Stimulated activated CD8-positive, alpha-beta memory T cell treated with anti-CD3 and anti-CD28 coated beads, Interleukin-15, amount 100 ng/mL, for 48 hours (primary cell): ENCODE data around the gene RAB29.

Experiments used
- DNase-seq, 2 donors: peaks; one replicate each; pipeline ENCODE4 v3.0.0-alpha.2; 2020; ENCODE audit warnings: low read depth in 2 of 2

Gene RAB29

DNA sequence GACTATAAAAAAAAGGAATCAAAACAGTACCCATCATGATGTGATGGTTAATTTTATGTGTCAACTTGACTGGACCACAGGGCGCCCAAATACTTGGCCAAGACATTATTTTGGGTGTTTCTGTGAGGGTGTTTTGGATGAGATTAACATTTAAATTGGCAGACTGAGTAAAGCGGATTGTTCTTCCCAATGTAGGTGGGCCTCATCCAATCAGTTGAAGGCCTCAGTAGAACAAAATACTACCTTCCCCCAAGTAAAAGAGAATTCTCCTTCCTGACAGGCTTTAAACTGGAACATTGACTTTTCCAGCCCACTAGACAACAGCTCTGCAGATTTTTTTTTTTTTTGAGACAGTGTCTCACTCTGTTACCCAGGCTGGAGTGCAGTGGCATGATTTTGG is 10.7 kb downstream of the RAB29 start:
- no peak for DNase-seq

DNA sequence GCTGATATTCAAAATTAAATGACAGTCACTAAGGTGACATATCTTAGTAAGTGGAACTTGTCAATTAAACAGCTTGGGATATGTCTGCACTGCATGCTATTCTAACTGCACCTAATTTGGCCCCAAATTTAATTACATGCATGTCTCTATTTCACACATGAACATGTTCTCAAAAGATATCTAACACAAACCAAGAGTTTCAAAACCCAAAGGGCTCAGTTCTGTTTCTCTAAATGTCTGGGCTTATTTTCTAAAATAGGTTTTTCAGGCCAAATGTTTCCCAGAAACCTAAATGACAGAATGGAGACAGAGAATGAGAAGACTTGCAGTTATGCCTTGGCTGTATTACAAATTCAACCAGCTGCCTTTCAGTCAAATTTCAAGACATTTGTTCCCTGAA is 11.3 kb downstream of the RAB29 start:
- DNase-seq, result no peak

DNA sequence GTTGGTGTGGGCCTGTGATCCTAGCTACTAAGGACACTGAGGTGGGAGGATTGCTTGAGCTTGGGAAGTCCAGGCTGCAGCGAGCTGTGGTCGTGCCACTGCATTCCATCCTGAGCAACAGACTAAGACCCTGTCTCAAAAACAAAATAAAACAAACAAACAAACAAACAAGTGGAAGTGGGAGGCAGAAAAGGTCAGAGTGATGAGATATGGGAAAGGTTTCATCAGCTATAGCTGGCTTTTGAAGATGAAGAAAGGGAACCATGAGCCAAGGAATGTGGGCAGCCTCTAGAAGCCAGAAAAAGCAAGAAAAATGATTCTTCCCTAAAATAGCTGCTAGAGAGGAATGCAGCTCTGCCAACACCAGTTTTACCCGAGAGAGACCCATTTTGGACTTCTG is 14.7 kb downstream of the RAB29 start:
- DNase-seq, result no peak

DNA sequence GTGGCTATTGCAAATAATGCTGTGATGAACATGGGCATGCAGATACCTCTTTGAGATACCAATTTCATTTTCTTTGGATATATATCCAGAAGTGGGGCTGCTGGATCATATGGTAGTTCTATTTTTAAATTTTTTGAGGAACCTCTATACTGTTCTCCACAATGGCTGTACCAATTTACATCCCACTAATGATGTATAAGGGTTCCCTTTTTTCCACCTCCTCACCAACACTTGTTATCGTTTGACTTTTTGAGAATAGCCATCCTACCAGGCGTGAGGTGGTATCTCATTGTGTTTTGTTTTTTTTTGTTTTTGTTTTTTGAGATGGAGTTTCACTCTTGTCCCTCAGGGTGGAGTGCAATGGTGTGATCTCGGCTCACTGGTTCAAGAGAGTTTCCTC is 18.7 kb downstream of the RAB29 start:
- DNase-seq, result no peak

DNA sequence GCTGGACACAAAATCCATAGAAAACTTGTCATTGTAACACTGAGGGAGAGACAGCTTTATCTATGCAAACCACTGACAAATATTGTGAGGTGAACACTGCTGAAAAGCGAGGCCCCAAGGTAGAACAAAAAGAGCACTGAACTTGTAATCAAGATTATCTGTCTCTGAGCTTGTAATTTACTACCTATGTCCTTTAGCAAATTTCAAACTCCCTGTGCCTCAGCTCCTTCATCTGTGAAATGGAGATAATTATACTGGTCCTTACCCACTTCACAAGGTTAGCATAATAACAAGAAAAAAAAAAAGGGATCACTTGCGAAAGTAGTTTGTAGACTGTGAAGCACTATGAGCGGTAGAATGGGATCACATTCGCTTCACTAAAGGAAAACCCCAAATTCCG is 20.4 kb downstream of the RAB29 start:
- no peak for DNase-seq

DNA sequence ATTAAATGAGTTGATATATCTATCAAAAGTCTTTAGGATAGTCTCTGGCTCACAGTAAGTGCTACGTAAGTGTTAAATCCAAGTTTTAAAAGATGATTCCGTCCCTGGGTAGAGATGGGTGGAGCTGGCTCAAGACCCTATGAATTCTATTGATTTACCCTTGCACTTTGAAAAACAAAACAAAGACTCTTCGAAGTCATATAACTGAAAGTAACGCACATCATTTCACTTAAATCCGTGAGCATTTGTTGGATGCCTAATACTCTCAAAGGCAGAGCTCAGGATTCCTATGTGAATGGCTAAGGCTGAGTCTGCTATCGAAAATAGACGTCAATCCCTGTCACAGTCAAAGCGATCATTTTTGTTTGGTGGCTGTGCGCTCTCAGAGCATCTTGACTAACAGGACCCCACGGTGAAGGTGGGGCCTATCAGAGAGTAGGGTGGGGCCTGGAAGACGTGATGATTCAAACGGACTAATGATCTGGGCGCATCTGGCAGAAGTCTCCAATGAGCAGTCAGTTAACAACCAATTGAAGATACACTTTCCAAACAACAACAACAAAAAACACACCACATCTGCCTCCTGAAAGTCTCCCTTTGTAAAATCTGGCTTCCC is 24.1 kb downstream of the RAB29 start:
- DNase-seq, result no peak

DNA sequence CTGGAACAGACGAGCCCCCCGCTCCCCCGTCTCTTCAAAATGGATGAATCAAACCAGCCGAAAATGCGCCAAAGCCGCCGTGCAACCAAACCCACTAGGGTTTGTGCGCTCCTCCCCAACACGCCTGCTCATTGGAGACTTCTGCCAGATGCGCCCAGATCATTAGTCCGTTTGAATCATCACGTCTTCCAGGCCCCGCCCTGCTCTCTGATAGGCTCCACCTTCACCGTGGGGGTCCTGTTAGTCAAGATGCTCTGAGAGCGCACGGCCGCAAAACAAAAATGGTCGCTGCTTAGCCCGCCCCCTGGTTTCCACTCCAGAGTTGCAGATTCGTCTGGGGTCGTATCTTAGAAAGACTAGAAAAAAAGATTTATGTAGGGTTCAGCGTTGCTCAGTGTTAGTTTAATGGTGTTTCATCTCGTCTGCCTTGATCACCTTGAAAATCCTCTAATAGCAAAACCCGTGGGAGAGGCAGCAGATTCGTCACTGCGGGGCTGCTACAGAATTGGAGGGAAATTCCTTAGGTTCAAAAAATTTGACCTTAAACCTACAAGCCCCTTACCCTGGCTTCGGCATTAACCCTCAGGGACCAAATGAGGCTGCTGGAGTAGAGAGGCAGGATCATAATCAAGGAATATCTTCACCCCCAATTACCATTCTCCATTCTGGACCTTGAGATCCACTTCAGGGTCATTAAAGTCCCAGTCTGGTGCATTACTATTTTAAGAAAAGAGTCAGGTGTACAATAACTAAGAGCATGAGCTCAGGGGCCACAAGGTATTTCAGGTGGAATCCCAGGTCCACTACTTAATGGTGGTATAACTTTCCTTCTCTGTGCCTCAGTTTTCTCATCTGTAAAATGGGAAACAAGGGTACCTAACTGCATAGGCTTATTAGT is 24.9 kb downstream of the RAB29 start, which contains the start of gene NUCKS1:
NUCKS1 (minus strand) TSS at position 45 of the 898 bp plus-strand sequence. CDS start 209 bp downstream, outside the sequence.
- DNase-seq, result peak; percentile 93 to 94

DNA sequence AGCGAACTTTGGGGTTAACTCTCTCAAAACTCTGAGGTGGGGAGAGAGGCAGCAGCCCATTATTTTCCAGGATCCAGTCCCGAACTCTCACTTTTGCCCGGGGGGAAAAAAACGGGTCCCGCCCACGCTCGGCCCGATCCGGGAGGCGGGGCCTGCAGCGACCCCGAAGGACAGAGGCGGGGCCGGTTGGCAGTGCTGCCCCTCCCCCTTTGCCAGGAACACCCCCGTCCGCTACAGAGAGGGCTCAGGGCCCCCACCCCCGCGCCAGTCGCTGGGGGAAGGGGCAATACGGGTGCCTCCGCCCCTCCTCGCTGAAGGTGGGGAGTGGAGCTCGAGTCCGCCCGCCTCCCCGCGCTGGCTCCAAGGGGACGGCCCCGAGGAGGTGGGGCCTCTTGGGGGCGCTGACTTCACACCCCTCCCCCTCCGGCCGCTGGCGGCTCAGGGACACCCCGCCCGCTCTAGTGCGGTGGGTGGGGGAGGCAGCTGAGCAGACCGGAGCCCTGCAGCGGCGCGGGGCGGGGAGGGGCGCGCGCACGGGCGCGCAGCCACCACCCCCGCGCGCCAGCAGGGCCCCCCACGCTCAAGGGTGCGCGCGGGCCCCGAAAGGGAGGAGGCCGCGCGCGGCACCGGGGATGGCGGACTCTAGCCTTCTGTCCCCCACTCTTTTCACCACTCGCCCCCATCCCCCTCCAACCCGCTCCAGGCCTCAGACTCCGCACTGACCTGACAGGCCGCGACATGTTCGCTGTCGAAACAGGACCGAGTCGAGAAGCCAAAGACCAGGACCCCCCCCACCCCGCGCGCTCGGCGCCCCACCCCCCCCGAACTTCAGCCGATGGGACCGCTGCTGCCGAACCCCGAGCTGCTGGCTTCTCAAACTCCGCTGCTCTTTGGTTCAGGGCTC is 25.8 kb downstream of the RAB29 start:
- peak; percentile 97 to 98 for DNase-seq

DNA sequence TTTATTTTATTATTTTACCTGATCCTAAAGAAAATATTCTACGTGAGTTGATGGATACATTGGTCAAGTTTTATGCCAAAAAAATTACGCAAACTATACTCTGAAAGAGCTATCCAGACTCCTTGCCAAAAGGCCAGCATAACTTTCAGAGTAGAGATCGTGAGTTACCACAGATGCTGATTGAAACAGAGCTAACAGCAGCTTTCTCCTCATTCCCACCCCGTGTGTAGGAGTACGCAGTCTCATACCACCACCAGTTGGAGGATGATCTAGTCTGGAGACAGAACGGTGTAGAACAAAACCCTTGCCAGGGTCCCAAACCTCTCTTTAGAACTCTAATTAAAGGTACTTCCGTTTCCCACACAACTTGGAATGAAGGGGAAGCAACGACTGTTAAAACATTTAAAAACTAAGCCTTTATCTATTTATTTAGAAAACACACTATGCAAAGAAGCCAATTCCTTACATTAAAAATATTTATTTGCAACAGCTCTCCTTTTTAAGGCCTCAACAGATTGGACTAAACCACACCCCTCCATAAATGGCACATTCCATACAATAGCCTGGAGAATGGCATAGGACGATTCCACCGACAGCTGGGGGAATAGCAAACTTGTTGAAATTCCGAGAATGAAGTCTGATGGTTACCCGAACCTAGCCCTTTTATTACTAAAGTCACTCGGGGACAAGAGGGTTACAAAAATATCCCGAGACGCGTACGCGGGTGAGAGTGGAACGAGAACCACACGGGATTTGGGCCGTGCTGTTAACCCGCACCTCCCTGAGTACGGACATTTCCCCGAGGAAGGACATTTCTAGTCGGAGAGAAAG is 26.7 kb downstream of the RAB29 start:
- peak in 1 of 2 donors; percentile 30 for DNase-seq

DNA sequence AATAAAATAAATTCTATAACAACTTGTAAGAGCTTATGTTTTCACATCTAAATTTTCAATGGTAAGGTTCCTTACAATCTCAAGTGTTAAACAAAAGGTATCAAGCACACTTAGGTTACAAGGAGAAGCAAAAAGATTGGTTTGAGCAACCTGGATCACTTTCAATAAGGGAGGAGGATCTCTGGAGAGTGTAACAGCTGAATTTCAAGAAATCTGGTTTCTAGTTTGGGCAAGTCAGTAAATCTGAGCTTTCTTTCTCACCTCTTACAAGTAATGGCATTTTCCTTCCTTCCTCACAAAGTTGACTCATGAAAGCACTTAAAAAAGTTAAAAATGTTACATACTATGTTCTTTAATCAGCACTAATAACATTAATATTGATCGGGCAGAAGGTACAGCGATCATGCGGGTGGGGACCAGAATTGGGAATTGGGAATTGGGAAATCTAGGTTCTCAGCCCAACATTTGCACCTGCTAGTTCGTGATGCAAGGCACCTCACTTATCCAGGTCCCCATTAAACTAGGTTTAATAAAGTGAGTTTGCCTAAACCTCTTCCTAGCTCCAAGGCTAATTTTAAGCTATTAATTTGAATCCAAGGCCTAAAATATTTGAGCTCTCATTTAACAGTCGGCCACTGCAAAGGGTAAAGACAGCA is 28.4 kb downstream of the RAB29 start:
- DNase-seq, result no peak

DNA sequence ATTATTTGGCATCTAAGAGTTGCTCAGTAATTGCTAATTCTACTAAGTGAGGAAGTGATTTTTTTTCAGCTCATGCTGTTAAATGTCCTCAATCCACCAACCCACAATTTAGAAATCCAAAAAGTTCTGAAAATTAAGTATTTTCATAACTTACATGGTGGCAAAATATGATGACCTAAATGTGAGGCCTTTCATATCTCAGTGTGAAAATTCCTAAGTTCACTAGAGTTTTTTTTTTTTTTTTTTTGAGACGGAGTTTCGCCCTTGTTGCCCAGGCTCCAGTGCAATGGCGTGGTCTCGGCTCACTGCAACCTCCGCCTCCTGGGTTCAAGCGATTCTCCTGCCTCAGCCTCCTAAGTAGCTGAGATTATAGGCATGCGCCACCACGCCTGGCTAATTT is 30.9 kb downstream of the RAB29 start:
- DNase-seq, result no peak

DNA sequence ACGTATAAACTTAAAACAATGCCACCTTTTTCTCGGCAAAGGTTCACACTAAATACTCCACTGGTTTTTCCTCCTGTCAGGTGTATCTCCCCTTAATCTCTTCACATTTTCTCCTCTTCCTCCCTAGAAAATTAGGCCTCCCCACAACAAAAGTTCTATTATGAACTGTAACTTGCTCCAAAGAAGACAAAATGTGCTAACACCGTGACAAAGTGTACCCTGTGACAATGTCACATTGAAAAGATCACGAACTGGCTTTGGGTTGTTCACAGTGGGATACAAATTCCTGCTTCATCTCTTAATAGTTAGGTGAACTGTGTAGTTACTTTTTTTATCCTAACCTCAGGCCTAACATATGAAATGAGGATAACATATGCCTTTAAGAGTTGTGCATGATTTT is 31.3 kb downstream of the RAB29 start:
- DNase-seq, result no peak

DNA sequence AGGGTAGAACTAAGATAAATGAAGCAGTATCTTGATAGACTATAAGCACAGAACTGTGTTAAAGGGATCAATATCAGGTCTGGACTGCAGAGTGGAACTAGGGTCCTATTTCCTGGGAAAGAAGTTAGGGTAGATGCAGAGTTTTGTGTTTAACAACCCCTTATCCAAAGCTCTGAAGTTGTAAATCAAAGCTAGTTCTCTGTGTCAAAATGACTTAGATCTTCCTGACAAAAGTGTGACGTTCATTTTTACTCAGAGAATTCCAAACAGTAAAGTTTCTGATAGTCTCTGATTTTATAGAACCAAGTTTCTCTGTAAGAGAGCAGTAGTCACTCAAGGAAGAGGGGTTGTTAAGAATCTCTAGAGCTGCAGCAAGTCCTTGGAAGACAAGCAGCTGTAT is 33.6 kb downstream of the RAB29 start:
- DNase-seq, result no peak

DNA sequence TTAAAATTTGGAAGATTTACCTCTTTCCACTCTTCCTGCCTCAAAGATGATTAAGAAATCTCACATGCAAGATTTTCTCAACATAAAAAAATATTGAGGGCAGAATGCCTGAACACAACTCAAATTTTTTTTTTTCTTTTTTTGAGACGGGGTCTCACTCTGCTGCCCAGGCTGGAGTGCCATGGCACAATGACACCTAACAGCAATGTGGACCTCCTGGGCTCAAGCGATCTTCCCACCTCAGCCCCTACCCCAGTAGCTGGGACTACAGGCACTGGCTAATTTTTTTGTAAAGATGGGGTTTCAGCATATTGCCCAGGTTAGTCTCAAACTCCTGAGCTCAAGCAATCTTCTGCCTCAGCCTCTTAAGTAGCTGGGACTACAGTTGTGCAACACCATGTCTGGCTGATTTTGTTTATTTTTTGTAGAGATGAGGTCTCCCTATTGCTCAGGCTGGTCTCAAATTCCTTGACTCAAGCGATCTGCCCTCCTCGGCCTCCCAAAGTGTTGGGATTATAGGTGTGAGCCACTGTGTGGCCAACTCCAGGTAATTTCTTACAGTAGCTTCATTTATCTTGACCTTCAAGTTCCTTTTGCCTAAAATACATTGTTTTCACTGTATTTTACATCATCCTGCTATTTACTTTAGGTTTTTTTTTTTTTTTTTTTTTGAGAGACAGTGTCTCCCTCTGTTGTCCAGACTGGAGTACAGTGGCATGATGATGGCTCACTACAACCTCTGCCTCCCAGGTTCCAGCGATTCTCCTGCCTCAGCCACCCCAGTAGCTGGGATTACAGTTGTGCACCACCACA is 35.7 kb downstream of the RAB29 start:
- no peak for DNase-seq

DNA sequence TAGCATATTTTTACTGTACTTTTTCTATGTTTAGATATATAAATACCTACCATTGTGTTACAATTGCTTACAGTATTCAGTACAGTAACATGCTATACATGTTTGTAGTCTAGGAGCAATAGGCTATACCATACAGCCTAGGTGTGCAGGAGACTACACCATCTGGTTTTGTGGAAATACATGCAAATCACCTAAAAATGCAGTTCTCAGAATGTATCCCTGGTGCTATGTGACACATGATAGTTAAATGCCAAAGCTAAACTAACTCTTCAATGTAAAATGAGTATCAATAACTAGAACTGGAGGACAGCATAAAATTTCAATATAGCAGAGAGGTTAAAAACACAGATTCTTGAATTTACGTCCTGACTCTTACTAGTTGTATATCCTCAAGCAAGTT is 40.1 kb downstream of the RAB29 start:
- no peak for DNase-seq

DNA sequence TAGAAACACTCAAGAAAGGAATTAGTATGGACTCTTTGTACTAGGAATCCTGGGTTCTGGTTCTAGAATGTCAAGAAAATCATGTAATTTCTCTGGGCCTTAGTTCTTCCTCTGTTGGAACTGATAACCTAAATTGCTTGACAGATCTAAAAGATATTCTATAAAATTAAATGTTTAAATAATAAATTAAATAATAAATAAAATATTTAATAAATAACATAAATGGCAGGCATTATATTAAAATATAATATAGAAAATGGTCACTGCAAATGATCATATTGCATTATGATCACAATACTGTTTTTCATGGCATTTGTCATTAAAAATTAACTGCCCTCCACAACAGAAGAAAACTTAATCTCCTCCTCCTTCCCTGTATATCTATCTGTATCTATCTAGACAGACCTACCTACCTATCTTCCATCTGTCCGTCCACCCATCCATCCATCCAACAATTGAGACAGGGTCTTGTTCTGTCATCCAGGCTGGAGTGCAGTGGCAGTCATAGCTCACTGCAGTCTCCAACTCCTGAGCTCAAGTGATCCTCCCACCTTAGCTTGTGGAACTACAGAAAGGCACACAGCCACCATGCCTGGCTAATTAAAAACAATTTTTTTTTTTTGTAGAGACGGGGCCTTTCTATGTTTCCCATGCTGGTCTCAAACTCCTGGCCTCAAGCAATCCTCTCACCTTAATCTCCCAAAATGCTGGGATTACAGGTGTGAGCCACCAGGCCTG is 41.7 kb downstream of the RAB29 start:
- no peak for DNase-seq

DNA sequence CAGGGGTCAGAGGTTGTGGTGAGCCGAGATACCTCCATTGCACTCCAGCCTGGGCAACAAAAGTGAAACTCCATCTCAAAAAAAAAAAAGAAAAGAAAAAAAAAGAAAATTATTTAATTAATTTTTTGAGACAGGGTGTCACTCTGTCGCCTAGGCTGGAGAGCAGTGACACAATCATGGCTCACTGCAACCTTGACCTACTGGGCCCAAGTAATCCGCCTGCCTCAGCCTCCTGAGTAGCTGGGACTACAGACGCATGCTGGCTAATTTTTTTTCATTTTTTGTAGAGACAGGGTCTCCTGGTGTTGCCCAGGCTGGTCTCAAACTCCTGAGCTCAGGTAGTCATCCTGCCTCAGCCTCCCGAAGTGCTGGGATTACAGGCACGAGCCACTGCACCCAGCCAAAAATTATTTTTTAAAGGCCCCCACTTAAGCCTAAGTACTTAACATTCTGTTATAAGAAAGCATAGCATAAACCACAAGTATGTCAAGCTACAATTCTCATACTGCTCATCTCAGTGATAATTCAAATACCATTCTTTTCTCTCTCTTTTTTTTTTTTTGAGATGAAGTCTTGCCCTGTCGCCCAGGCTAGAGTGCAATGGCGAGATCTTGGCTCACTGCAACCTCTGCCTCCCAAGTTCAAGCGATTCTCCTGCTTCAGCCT is 45.2 kb downstream of the RAB29 start:
- no peak for DNase-seq

DNA sequence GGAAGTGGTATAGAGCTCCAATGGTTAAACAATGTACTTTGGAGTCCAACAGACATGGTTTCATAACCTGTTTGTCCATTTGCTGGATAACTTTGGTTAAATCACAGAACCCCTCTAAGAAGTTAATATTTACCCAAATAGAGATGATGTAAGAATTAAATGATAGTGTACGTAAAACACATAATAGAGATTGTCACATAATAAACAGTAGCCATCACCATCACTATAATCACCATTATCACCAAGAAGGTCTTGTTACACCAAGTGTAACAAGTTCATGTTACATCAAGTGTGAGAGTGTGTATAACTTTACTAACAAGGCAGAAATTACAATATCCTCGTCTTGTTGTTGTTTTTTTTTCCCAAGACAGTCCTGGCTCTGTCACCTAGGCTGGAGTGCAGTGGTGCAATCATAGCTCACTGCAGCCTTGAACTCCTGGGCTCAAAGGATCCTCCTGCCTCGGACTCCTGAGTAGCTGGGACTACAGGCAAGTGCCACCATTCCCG is 48.6 kb downstream of the RAB29 start:
- DNase-seq, result no peak
